Stimulated activated CD4-positive, alpha-beta T cell treated with anti-CD3 and anti-CD28 coated beads, Interleukin-2, amount 100 ng/mL, for 48 hours (primary cell): ENCODE measurements around the gene TOX2.

Experiments used
- DNase-seq, 2 donors: peaks; one replicate each; pipeline ENCODE4 v3.0.0-alpha.2; 2020

TOX2 gene

DNA sequence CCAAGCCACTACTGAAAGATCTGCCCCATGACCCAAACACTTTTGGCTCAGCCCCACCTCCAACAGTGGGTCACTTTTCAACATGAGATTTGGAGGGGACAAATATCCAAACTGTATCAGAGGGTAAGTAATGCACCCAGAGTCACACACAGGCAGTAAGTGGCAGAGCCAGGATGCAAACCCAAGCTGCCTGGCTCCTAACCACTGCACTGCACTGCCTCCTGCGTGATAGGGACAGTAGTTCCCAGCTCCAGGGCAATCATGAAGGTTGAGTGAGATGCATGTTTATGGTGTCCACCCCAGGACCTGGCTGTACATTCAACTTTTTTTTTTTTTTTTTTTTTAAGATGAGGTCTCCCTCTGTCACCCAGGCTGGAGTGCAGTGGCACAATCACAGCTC lies 88.2 kb downstream of the TOX2 start:
- DNase-seq = no peak

DNA sequence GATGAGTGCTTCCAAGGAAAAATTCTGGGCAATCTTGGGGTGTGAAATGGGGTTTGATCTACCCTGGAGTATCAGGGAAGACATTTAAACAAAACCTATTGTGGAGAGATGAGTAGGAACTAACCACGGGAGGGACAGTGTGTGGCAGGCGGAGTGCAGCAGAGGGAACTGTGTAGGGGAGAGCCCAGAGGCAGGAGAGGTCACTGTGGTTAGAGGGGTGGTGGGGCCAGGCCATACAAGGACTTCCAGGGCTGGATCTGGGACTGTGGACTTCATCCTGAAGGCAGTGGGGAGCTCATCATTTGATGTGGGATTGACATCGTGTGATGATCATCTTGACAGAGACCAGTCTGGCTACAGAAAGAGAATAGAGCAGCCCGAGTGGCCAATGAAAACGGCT lies 89.0 kb downstream of the TOX2 start:
- no peak for DNase-seq

DNA sequence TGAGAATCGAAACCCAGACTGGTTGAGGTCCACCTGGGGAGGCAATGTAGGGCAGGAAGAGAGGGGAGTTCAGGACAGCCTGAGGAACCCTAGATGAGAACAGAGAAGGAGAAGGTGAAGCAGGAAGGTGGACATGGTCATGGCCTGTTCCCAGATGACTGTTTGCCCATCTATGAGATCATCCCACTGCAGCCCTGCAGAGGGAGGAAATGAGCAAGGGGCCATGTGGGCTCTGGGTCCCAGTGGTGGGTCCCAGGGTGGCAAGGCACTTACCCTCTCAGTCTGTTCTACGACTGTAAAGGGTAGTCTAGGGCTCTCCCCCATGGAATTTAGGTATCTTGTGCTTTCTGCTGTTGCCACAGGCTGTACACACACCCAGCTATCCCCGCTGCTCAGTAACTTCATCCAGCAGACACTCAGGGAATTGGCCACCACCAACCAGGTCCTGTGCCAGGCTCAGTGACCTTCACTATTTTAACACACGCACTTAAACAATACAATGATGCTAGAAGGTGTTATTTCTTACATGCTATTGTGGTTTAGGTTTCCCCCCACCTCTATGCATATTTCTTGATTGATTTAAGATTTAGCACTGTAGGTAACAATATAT lies 89.8 kb downstream of the TOX2 start:
- no peak for DNase-seq

DNA sequence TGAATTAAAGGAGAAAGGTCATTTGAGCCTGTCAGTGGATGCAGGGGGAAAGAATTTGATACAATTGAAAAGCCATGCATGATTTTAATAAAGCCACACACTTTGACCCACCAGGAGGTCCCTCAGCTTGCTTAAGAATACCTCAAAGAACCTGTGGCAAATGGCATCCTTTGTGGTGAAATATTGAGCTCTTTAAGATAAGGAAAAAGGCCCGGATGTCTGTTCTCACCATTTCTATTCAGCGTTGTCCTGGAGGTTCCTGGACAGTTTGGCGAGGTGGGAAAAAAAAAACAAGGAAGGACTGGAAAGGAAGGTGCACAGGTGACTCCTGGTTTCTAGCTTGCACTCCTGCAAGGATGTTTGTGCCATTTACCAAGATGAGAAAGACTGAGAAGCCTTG lies 91.0 kb downstream of the TOX2 start:
- no peak for DNase-seq

DNA sequence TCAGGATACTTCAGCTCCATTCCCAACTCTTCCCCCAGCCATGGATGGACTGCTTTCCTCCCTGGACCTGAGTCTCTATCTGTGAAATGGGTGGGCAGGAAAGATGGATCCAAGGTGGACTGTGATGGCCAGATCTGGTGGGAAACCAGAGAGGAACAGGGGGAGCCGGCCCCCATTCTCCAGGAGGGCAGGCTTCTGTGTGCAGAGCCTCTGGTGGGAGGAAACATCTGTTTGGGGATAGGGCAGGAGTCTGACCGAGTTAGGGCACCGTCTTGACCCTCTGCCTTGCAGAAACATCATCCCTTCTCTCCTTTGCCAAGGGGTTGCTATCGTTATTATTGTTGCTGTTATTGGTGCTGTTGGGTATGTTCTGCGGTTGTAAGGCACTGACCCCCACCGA lies 91.5 kb downstream of the TOX2 start:
- DNase-seq = no peak

DNA sequence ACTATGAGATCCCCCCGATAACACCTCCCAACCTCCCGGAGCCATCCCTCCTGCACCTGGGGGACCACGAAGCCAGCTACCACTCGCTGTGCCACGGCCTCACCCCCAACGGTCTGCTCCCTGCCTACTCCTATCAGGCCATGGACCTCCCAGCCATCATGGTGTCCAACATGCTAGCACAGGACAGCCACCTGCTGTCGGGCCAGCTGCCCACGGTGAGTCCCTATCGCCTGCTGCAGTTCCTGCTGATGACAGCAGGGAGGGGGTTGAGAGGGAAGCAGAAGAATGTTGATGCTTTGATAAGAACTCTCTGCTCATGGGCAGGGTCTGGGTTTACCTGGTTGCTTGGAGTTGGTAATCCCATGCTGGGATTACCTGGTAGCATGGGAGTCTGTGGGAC lies 91.9 kb downstream of the TOX2 start:
- no peak for DNase-seq

DNA sequence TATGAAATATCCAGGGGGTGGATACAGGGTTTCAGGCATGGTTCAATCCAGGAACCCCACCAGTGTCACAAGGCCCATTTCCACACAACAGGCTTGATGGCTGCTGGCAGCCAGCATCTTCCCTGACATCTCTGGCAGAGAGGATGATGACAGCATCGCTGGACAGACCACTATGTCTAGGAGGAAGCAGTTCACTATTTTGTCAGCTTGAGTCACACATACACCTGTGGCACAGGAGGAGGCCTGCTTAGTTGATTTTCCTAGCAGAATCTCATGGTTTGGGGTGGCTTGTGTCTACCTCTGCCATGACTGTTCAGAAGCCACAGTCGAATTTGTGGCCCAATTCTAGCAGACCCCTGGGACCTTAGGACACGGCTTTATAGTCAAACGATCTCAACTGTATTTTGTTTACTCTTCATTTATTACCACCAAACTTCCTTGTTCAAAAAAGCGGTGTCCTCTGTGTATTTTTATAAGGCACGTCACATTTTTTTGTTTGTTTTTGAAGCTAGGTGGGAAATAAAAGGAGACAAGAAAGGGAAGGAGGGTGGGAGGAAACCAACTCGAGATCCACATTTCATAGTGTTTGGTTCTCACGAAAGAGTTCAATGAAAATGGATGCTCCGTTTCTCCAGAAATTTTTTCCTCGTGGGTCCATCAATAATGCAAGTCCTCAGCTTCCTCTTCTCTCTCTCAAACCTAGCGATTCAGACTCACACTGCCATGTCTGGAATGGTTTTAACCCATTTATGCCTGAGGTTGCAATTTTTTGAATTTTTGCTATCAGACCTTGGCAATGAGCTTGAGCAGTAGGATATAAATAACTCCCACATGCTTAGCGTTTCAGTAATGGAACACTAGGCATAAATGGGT lies 94.4 kb downstream of the TOX2 start:
- no peak for DNase-seq

DNA sequence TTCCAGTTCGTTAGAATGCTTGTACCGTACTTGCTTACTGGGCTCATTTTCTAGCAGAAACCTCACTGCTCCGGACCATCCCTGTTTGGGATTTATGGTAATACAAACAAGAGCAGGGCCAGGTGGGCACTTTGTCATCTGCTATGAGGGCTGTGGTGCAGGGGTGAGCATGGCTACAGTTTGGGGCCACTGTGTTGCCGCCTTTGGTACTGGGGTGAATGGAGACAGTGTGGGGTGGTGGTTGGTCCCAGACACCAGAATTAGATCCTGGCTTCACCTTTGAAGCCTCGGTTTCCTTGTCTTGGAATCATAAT lies 95.0 kb downstream of the TOX2 start:
- DNase-seq = no peak

DNA sequence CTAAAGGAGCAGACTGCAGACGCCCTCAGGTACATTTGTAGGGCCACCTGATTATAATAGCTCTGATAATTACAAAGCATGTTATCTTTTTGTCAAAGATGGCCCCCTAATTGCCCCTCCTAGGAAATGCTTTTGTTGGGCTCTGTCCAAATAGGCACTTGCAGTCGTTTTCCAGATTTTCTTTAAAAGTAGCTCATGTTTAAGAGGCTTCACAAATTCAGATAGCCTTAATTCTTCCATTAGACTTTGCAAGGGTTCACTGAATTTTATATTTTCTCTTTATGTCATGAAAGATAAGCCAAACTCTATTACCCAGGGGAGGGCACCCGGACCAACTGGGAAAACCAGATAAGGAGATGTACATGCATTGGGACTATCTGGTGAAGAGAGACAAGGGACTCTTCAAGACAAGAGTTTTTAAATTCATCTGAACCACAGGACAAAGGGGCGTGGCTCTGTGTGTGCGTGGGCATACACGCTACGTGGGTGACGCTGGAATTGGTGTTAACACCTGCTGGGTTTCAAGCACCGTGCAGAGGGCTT lies 95.6 kb downstream of the TOX2 start:
- no peak for DNase-seq

DNA sequence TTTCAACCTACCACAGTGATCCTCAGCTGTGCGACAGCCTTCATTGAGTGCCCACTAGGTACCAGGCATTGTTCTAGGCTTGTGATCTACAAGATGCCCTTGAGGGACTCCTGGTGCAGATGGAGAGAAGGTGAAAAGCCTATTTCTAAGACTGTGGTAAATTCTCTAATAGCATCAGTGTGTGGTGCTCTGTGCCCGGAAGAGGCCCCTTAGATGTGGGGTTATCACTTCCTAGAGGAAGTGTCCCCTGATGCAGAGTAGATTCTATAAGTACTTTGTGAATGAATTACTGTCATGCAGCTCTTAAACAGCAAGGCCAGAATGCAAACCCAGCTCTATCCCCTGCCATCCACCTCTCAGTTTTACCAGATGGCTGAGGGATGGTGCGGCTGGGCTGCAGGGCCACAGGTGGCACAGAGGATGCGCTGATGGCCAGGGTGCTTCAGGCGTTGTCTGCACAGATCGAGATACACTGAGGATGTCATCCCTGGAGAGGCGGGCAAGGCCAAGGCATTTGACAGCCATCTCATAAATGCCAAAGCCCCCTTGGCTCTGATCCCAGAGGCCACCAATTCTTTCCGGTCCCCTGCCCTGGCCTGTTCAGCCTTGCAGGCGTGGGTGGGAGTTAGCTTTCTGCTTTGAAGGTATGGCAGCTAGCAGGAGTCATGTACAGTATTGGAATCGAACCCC lies 96.7 kb downstream of the TOX2 start:
- DNase-seq = no peak

DNA sequence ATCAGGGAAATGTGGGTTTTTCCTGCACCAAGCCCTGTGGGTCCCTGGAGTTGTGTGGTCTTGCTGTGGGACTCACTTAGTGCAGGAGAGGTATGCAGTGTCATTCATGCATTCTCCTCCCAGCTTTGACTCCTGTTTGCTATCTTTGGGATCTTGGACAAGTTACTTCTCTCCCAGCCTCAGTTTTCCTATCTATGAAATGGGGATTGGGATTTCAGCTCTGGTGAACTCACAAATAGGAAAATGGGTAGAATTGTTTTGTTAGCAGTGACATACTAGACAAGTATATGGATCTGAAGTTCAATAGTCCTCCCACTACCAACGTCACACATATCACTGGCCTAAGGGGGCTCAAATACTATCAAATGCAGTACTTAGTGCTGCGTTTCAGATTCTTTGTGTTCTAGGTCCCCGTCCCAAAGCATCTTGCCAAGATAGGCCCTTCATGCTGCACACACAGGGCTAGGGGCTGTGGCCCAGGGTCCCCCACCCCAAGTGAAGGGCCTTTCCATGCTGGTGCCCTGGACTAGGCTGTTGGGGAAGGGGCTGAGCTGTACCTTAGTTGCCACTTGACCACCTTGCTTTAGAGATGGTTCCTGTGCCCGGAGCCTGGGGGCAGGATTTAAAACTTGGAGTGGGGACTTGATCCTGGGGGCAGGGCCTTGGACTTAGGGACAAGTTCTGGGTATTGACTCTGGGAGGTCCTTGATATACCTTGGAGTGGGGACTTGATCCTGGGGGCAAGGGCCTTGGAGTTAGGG lies 98.0 kb downstream of the TOX2 start:
- DNase-seq = no peak

DNA sequence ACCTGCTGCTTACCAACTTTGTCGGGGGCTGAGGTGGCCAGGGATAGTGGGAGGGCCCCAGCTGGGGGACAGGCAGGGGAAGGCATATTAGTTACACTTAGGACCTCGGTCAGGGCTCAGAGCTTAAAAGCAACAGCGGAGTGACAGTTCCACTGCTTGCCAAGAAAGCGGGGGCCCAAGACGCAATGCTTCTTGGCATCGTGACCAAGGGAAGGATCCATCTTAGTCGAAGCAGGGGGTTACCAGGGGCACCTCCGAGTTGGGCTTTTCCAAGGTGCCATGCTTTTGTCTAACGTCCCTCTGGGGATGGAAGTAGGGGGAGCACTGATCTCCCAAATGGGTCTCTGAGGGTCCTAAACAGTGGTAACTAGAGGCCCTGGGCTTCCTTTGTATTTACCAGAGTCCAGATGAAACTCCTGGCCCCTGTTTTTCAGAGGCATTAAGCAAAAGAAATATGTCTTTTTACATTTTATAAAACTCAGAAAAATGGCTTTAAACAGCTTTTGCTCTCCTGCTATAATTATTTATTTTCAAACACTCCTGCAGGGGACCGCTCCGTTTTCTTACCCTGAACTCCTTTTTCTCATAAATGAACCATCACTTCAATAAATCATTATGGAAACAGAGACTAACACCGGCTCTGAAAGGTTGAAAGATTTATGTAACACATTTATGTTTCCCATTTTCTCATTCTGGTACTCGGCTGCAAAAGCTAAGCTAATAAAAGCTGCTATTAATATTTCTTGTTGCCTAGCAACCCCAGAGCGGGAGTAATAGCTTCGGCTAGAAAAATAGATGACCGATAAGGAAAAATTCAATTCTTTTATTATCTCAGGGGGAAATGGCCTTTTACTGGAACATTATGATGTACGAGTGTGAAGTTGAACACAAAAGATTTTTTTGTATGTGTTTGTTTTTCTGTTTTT lies 100.4 kb downstream of the TOX2 start:
- DNase-seq = no peak

DNA sequence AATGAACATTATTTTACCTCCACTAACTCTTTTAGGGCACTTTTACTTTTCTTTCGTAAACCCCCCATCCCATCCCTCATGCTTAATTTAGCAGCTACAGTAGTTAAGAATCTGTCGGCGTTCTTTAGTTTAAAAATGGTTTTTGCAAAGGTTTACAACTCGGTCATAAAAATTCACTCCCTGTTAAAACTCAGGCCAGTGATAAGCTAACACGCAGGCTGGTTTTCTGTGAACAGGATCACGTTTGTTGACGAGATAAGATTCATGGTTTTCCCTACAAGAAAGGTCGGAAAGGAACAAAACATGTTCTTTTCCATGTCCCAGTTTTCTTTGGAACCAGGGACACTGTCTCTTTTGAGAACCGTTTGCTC lies 101.1 kb downstream of the TOX2 start:
- no peak for DNase-seq

DNA sequence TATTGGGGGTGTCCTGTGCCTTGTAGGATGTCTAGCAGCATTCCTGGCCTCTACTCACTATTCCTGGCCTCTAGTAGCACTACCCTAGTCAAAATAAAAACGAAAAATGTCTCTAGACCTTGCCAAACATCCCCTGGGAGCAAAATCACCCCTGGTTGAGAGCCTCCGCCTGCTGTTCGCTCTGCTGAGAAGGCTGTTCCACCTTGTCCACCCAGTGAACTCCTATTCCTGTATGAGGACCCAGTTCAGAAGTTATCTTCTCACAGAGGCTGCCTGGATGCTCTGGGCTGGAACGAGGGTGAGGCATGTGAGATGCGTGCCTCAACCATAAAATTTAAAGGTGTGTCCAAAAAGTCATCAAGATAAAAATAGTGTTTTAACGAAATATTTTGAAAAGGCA lies 101.9 kb downstream of the TOX2 start:
- DNase-seq = no peak

DNA sequence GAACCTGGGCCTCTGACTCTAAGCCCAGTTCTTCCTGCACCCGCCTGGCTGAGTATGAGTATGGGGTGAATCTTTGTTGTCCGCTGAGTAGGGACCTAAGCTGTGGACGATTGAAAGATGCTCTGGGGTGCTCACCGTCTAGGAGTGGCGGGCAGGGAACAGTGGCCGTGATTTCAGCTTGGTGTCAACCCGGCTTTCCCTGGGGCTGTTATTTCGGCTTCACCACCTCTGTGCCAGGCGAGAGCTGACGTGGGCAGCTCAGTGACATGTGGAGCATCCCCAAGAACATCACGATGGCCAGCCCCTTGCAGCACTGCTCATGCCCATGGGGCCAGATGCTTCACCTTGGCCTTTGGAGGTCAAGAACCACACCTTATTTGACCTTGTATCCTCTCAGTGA lies 102.6 kb downstream of the TOX2 start:
- no peak for DNase-seq

DNA sequence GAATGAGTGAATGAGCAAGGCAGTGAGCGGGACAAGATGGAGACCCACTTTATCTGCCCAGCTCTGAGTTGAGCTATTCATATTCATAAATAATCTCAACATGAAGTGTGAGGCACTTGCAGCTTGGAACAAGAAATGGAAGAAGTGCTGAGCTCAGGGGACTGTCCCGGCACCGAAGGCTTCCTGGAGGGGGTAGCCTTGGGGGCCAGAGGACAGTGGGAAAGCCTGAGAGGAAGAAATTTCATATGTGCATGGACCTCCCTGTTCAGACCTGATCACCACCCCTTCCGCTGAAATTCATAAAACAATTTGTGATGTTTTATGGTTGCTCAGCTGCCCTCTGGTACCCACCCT lies 103.2 kb downstream of the TOX2 start:
- DNase-seq = no peak

DNA sequence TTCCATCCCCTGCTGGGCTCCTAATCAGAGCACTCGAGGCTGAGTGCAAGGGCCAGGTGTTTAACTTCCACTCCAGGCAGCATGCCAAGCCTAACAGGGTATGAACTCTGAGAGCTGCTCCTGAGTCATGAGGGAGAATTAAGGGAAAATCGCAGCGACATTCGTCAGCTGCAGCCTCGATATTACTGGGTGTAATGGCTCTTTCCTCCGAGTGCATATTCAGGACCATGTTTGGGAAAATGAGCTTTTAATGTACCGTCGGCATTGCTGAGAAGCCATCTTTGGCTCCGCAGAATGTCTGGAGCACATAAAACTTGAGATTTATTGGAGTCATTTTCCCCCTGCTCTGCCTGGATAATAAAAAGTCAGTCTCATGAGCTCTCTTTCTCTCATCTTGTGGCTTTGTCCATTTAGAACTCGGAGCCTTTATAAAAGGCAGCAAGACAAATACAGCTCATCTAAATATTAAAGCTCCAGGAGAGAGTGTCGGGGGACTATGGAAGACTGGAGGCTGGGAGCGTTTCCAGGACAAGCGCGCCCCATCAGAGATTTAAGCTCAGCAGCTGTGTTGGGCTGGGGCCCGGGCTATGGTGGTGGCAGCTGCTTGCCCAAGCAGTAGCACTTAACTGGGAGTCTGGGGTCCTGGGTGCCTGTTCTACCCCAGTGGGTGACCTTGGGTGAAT lies 103.7 kb downstream of the TOX2 start:
- no peak for DNase-seq

DNA sequence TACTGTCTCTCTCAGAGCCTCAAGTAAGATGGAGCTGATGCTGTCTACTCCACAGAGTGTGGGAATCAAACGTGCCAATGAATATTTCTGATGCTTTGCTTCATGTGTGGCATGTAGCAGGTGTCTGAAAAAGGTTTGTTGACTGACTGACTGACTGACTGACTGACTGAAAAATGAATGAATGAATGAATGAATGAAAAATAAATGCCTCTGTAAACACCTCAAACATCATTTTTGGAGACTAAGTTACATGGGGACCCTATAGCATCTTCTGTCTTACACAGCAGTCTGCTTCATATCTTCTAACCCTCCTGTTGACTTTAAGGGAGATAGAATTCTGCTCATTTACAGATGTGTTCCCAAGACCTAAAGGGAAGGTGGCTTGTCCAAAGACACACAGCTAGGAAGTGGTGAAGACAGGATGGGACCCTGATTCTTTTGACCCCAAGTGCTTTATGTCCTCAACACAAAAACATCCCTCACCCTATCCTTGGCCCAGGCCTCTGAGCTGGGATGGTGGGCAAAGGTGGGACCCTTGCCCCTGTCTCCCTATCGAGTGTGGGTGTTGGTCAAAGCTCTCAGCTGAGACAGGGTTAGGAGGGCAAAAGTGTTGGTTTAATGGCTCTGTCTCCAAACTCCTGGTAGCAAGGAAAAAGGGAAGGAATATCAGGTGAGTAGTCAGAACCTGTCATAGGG lies 104.4 kb downstream of the TOX2 start:
- no peak for DNase-seq

DNA sequence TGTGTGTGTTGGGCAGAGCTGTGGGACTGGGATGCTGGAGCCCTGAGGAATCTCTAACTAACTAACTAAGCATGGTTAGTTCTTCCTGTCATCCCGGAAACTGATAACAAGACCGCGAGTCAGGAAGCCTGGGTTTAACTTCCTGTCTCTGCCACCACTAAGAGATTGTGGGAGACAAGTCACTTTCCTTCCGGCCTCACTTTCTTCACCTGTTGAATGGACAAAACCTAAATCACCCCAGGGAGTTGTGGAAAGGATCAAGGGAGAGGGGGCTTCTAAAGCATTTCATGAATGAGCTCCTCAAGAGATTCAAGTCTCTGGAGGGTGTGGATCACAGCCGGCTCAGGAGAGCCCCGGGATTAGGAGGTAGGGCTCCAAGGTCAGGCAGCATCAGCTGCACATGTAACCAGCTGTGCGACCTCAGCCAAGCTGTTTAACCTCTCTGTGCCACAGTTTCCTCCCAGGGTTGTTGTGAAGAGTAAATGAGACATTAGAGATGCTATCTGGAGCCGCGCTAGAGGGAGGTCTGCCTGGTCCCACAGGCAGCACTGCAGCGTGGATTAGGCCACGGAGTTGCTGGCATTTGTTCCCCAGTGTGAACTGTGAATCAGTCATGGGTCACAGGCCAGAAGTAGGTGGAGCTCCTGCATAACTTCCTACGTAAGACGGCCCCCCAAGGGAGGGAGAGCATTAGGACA lies 105.1 kb downstream of the TOX2 start:
- DNase-seq = no peak

DNA sequence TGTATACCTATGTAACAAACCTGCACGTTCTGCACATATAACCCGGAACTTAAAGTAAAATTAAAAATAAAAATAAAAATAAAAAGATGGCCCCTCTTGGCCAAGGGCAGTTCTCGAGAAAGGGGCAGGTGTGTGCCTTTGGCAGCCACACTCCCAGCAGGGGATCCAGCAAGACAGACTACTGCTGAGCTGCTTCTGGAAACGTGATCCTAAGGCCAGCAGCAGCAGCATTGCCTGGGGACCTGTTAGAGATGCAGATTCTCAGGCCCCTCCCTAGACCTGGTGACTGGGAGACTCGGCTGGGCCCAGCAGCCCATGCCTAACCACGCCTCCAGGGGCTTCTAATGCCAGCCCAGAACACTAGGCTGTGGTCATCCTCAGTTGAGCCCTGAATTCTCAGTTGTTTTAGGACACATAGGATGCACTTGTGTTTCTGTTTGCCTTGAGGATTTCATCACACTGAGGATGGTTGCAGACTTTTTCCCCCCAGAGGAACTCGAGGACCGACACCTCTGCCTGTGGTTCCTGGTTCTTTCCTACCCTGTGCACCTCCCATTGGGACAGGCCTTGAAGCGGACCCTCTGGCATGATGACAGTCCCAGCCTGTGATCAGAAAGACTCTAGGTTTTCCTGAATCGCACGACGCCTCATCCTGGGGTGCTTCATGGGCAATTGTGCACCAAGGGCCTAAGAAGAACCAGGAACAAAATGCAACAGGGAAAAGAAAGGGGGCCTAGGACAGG lies 105.9 kb downstream of the TOX2 start:
- no peak for DNase-seq
